Mesendoderm (in vitro differentiated cells): ENCODE measurements around the gene SLC25A34.
A peak's percentile ranks its signal among the peaks of the same experiment; 100 is the strongest.

ENCODE experiments used
- DNase-seq: peaks from one replicate; pipeline ENCODE4 v3.0.0; 2013
- H2AK5ac ChIP-seq: 2 replicates; pipeline ENCODE4 v1.6.1; 2013; ENCODE audit warnings: low read length, inconsistent platforms
- H2BK120ac ChIP-seq: 2 replicates; pipeline ENCODE4 v1.6.1; 2013; ENCODE audit warnings: low read depth, mild to moderate bottlenecking, low read length, moderate library complexity, mixed read lengths
- H2BK15ac ChIP-seq: replicated peaks from 2 replicates; pipeline ENCODE4 v1.6.1; 2013; ENCODE audit warnings: low read depth, mild to moderate bottlenecking, moderate library complexity
- H2BK5ac ChIP-seq: 2 replicates; pipeline ENCODE4 v1.6.1; 2013; ENCODE audit warnings: low read length, inconsistent platforms
- H3K18ac ChIP-seq: 2 replicates; pipeline ENCODE4 v1.6.1; 2013; ENCODE audit warnings: mild to moderate bottlenecking, low read length, mixed read lengths
- H3K23ac ChIP-seq: one replicate; pipeline ENCODE4 v1.6.1; 2013; ENCODE audit warnings: low read length
- H3K27ac ChIP-seq: 2 replicates; pipeline ENCODE4 v1.5.1; 2013; ENCODE audit warnings: low read depth, mild to moderate bottlenecking, inconsistent platforms, low read length, moderate library complexity
- H3K27me3 ChIP-seq: 2 replicates; pipeline ENCODE4 v1.6.1; 2013; ENCODE audit warnings: low read length, control low read depth, mild to moderate bottlenecking, inconsistent platforms; ENCODE audit not compliant: insufficient read depth, poor library complexity
- H3K36me3 ChIP-seq: 2 replicates; pipeline ENCODE4 v1.6.1; 2013; ENCODE audit warnings: low read length, inconsistent platforms; ENCODE audit not compliant: control insufficient read depth, insufficient read depth
- H3K4ac ChIP-seq: one replicate; pipeline ENCODE4 v1.6.1; 2013; ENCODE audit warnings: low read depth, mild to moderate bottlenecking, low read length, moderate library complexity
- H3K4me1 ChIP-seq: 2 replicates; pipeline ENCODE4 v1.6.1; 2013; ENCODE audit warnings: low read depth, low read length, inconsistent platforms; ENCODE audit not compliant: control insufficient read depth
- H3K4me2 ChIP-seq: 2 replicates; pipeline ENCODE4 v1.6.1; 2013; ENCODE audit warnings: low read length
- H3K4me3 ChIP-seq: 2 replicates; pipeline ENCODE4 v1.5.1; 2013; ENCODE audit warnings: mild to moderate bottlenecking, low read length
- H3K56ac ChIP-seq: one replicate; pipeline ENCODE4 v1.6.1; 2013; ENCODE audit warnings: low read length
- H3K79me1 ChIP-seq: 2 replicates; pipeline ENCODE4 v1.6.1; 2013; ENCODE audit warnings: low read length, inconsistent platforms
- H3K79me2 ChIP-seq: 2 replicates; pipeline ENCODE4 v1.6.1; 2013; ENCODE audit warnings: mild to moderate bottlenecking, low read length; ENCODE audit not compliant: control insufficient read depth, insufficient read depth
- H3K9ac ChIP-seq: 2 replicates; pipeline ENCODE4 v1.6.1; 2013; ENCODE audit warnings: low read length, inconsistent platforms
- H4K5ac ChIP-seq: one replicate; pipeline ENCODE4 v1.6.1; 2013; ENCODE audit warnings: low read length
- H4K8ac ChIP-seq: one replicate; pipeline ENCODE4 v1.6.1; 2013; ENCODE audit warnings: low read depth, mild to moderate bottlenecking, control low read depth, low read length, moderate library complexity
- WGBS: extraction: QIAGEN DNeasy Blood & Tissue Kit; methylation state at CpG from one replicate; pipeline ENCODE4 v1.1.7; 2013; ENCODE audit warnings: low lambda C conversion rate, missing lambda C conversion rate; ENCODE audit not compliant: insufficient coverage; ENCODE audit errors: extremely low coverage; 5-methylcytosine and 5-hydroxymethylcytosine counted together

Gene SLC25A34

GRCh38 chr1:15751717-15752116, 15.7 kb downstream of the SLC25A34 start:
- Histone ChIP-seq H4K8ac (no peak overlapping the region), H3K4me1 (peaks cover 5% of the 10 kb centered on the region), H3K4me2 (no peak overlapping the region), H3K4ac (no peak overlapping the region), H2AK5ac (no peak overlapping the region), H3K23ac (no peak overlapping the region), H2BK5ac (no peak overlapping the region), H3K27ac (no peak overlapping the region), H4K5ac (no peak overlapping the region), H2BK15ac (no peak overlapping the region), H3K79me1 (no peaks in the 10 kb centered on the region), H3K56ac (no peak overlapping the region), H3K36me3 (no peaks in the 10 kb centered on the region), H3K79me2 (no peaks in the 10 kb centered on the region), H3K27me3 (no peaks in the 10 kb centered on the region), H3K4me3 (no peak overlapping the region), H3K9ac (no peak overlapping the region), H2BK120ac (no peak overlapping the region), H3K18ac (no peak overlapping the region)
- WGBS, result no CpG with 5 or more reads among the region's 10 CpGs
- no peak for DNase-seq

DNA sequence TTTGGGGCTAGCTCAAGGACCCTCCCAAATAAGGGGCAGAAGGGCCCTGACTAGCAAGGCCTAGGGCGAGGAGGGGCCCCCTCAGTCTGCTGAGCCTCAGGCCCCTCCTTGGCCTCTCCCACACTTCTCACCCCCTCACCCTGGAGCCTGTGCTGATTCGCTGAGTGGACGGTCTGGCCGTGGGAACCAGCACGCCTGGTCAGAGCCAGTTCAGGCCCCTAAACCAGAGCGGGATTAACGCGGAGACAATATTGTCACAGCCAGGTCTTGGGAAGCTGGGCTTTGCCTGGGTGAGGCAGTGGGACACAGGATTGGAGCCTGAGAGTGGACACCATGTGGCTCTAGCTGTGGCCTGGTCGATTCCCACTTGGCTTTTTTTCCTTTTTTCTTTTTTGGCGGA, 17.7 kb downstream of the SLC25A34 start:
- no CpG with 5 or more reads among the region's 10 CpGs for WGBS
- H3K27me3 ChIP-seq, result no peaks in the 10 kb centered on the region
- H2BK15ac ChIP-seq, result no peak overlapping the region
- H3K23ac ChIP-seq, result no peak overlapping the region
- no peak overlapping the region for H3K4ac ChIP-seq
- peaks cover under 1% of the 10 kb centered on the region for H3K79me2 ChIP-seq
- H3K27ac ChIP-seq, result no peak overlapping the region
- H3K9ac ChIP-seq, result no peak overlapping the region
- H4K8ac ChIP-seq, result no peak overlapping the region
- H3K4me3 ChIP-seq, result no peak overlapping the region
- H4K5ac ChIP-seq, result no peak overlapping the region
- no peak for DNase-seq
- no peaks in the 10 kb centered on the region for H3K36me3 ChIP-seq
- peaks cover 5% of the 10 kb centered on the region for H3K4me1 ChIP-seq
- H3K56ac ChIP-seq, result peak overlapping the region; percentile 7
- no peak overlapping the region for H3K4me2 ChIP-seq
- no peaks in the 10 kb centered on the region for H3K79me1 ChIP-seq
- H2BK120ac ChIP-seq, result no peak overlapping the region
- H2AK5ac ChIP-seq, result no peak overlapping the region
- H3K18ac ChIP-seq, result no peak overlapping the region
- H2BK5ac ChIP-seq, result no peak overlapping the region

DNA sequence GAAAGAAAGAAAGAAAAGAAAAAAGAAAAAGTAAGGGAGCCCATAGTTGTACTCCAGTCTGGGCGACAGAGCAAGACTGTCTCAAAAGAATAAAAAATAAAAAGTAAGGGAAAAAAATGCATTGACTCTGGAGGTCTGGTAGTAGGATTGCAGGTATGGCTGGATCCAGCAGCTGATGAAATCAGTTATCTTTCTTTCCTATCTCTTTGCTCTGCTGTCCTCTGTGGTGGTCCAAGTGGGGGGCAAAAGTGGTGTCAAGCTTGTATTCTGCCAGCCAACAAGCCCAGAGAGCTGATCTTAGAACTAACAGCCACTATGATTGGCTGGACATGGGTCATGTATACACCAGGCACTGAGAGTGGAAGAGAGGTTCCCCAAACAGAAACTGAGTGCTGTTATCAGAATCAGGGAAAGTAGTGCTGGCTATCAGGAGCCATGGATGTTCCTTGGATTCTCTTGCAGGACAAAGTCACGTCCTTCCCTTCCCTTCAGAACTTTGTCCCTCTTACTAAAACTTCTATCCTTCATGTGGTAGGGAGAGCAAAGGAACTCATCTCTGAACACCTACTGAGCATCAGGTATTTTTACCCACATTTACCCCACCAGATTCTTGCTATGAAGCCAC, 19.1 kb downstream of the SLC25A34 start:
- Histone ChIP-seq H2AK5ac (no peak overlapping the region), H2BK120ac (no peak overlapping the region), H3K23ac (no peak overlapping the region), H3K56ac (no peak overlapping the region), H3K79me2 (peaks cover 10% of the 10 kb centered on the region), H3K9ac (no peak overlapping the region), H3K4me2 (no peak overlapping the region), H2BK5ac (no peak overlapping the region), H3K4me1 (peaks cover 3% of the 10 kb centered on the region), H3K36me3 (no peaks in the 10 kb centered on the region), H3K79me1 (no peaks in the 10 kb centered on the region), H4K8ac (no peak overlapping the region), H3K4ac (no peak overlapping the region), H3K4me3 (no peak overlapping the region), H2BK15ac (no peak overlapping the region), H3K27ac (no peak overlapping the region), H3K27me3 (no peaks in the 10 kb centered on the region), H4K5ac (no peak overlapping the region), H3K18ac (no peak overlapping the region)
- WGBS, result no CpG with 5 or more reads among the region's 2 CpGs
- no peak for DNase-seq

GRCh38 chr1:15755646-15756040, 19.6 kb downstream of the SLC25A34 start:
- WGBS, result no CpG with 5 or more reads among the region's 4 CpGs

GRCh38 chr1:15756143-15757015, 20.3 kb downstream of the SLC25A34 start:
- Histone ChIP-seq H3K4ac (no peak overlapping the region), H4K8ac (no peak overlapping the region), H3K4me3 (no peak overlapping the region), H3K18ac (no peak overlapping the region), H3K36me3 (no peaks in the 10 kb centered on the region), H3K79me2 (peaks cover 20% of the 10 kb centered on the region), H3K27ac (no peak overlapping the region), H3K9ac (no peak overlapping the region), H2BK15ac (no peak overlapping the region), H3K23ac (peak overlapping the region; percentile 48), H3K4me1 (peaks cover 8% of the 10 kb centered on the region), H3K27me3 (no peaks in the 10 kb centered on the region), H2AK5ac (no peak overlapping the region), H3K56ac (peak overlapping the region; percentile 30), H3K79me1 (peaks cover 5% of the 10 kb centered on the region), H2BK5ac (no peak overlapping the region), H2BK120ac (no peak overlapping the region), H3K4me2 (no peak overlapping the region), H4K5ac (no peak overlapping the region)
- DNase-seq, result no peak
- WGBS, result no CpG with 5 or more reads among the region's 21 CpGs

More at GRCh38 chr1:15755646-15756040, 19.6 kb downstream of the SLC25A34 start:
- peaks cover 12% of the 10 kb centered on the region for H3K79me2 ChIP-seq
- H2BK120ac ChIP-seq, result no peak overlapping the region
- no peaks in the 10 kb centered on the region for H3K36me3 ChIP-seq
- no peak overlapping the region for H3K4me2 ChIP-seq
- H3K9ac ChIP-seq, result no peak overlapping the region
- H3K4ac ChIP-seq, result no peak overlapping the region
- H3K23ac ChIP-seq, result no peak overlapping the region
- H2BK5ac ChIP-seq, result no peak overlapping the region
- peaks cover under 1% of the 10 kb centered on the region for H3K79me1 ChIP-seq
- no peak overlapping the region for H2AK5ac ChIP-seq
- no peak for DNase-seq
- H3K4me3 ChIP-seq, result no peak overlapping the region
- no peak overlapping the region for H2BK15ac ChIP-seq
- no peak overlapping the region for H4K5ac ChIP-seq
- H3K18ac ChIP-seq, result no peak overlapping the region
- no peak overlapping the region for H3K27ac ChIP-seq
- peaks cover 3% of the 10 kb centered on the region for H3K4me1 ChIP-seq
- H3K56ac ChIP-seq, result no peak overlapping the region
- no peaks in the 10 kb centered on the region for H3K27me3 ChIP-seq
- H4K8ac ChIP-seq, result no peak overlapping the region
